Esophagus squamous epithelium (tissue), 5 donors: ENCODE results near the gene DGKK. TPM values are rescaled to one million over a fixed set of nuclear protein-coding genes. Genes with fewer than 3 reads are reported as not detected.

ENCODE experiments used
- DNase-seq: peaks from one replicate; lab custom pipeline; 2025; lab: John Stamatoyannopoulos, UW
- H3K27ac ChIP-seq, 4 donors: fragments of 200-600 bp; sonication (generic); one replicate each; pipeline ENCODE4 v1.5.1; 2016 to 2019; ENCODE audit warnings: mild to moderate bottlenecking in 1 of 4
- H3K27me3 ChIP-seq, 4 donors: fragments of 200-600 bp; sonication (generic); 1 replicate in 3 of 4; 2 replicates in 1 of 4; pipeline versions ENCODE4 v1.5.1 to v1.6.0; 2017 to 2021; ENCODE audit warnings: antibody characterized with exemption in 1 of 4
- H3K36me3 ChIP-seq, 3 donors: fragments of 200-600 bp; sonication (generic); one replicate each; pipeline ENCODE4 v1.5.1; 2016 to 2019
- H3K4me1 ChIP-seq, 3 donors: fragments of 200-600 bp; sonication (generic); one replicate each; pipeline ENCODE4 v1.5.1; 2017 to 2019
- H3K4me3 ChIP-seq, 4 donors: fragments of 200-600 bp; sonication (generic); 1 replicate in 3 of 4; 2 replicates in 1 of 4; pipeline ENCODE4 v1.5.1; 2016 to 2019; ENCODE audit warnings: mild to moderate bottlenecking in 2 of 4, moderate library complexity in 1 of 4
- H3K9me3 ChIP-seq, 3 donors: fragments of 200-600 bp; sonication (generic); one replicate each; pipeline ENCODE4 v1.5.1; 2016 to 2019
- CTCF ChIP-seq, 6 experiments: fragments of 450-650 bp in 4 of 6; fragments of 200-600 bp in 2 of 6; sonication (generic) in 2 of 6; IDR thresholded peaks; one replicate each; pipeline ENCODE4 v1.5.1; 2016 to 2019; ENCODE audit warnings: antibody characterized with exemption in 6 of 6, mild to moderate bottlenecking in 4 of 6, moderate library complexity in 4 of 6
- POLR2A ChIP-seq, 4 donors: fragments of 450-650 bp; IDR thresholded peaks; one replicate each; pipeline ENCODE4 v1.6.1; 2017; ENCODE audit warnings: antibody characterized with exemption in 4 of 4, mild to moderate bottlenecking in 4 of 4, moderate library complexity in 3 of 4
- WGBS, 2 donors: methylation state at CpG; one replicate each; pipeline ENCODE4 v1.1.5; 2018; 5-methylcytosine and 5-hydroxymethylcytosine counted together
- intact Hi-C: fragments of 100-400 bp; cut with DNase I; formaldehyde crosslinking; loops from one replicate; pipeline ENCODE4 v1.15.0; 2022
- total RNA-seq, 4 donors: library from RNA; depleted of rRNA; stranded (reverse); fragments of >200 nt; gene quantifications; one replicate each; pipeline ENCODE4 v1.1.0, GENCODE V29; 2016
- donor health status: DM: yes; HTN: yes; CAD: no.

DGKK gene
- total RNA-seq, 4 donors from 2014 or later = not detected

GRCh38 chrX:50458483-50458882, 12.1 kb downstream of the DGKK start:
- no peak overlapping the region for H3K27ac ChIP-seq
- no peak for DNase-seq
- no peaks in the 10 kb centered on the region for H3K36me3 ChIP-seq
- intact Hi-C loops = no loop called here
- H3K9me3 ChIP-seq = no peaks in the 10 kb centered on the region
- peaks cover 0 to 5% (median 0%) of the 10 kb centered on the region in 4 donors for H3K27me3 ChIP-seq
- TF ChIP-seq POLR2A (IDR thresholded peaks at IDR 0.05) = no peak
- TF ChIP-seq CTCF (IDR thresholded peaks at IDR 0.05) = no peak
- 61 to 93% methylated on average over 3 of the region's 3 CpGs for WGBS, 2 donors
- no peaks in the 10 kb centered on the region for H3K4me1 ChIP-seq
- H3K4me3 ChIP-seq = no peak overlapping the region

GRCh38 chrX:50456712-50457484, 13.7 kb downstream of the DGKK start:
- H3K9me3 ChIP-seq = no peaks in the 10 kb centered on the region
- whole genome bisulfite sequencing, 2 donors = 55 to 80% methylated on average over 5 to 6 of the region's 6 CpGs
- no peaks in the 10 kb centered on the region for H3K36me3 ChIP-seq
- DNase-seq = no peak
- no peak overlapping the region for H3K27ac ChIP-seq
- no peak for TF ChIP-seq CTCF (IDR thresholded peaks at IDR 0.05)
- no peak for TF ChIP-seq POLR2A (IDR thresholded peaks at IDR 0.05)
- H3K27me3 ChIP-seq = no peaks in the 10 kb centered on the region
- no peak overlapping the region for H3K4me3 ChIP-seq
- no peaks in the 10 kb centered on the region for H3K4me1 ChIP-seq
- intact Hi-C loops = no loop called here

- no peak overlapping the region for H3K4me3 ChIP-seq
- TF ChIP-seq CTCF (IDR thresholded peaks at IDR 0.05) (no peak), POLR2A (IDR thresholded peaks at IDR 0.05) (no peak)
- H3K27ac ChIP-seq = no peak overlapping the region
- peaks cover 0 to 4% (median 1%) of the 10 kb centered on the region in 4 donors for H3K27me3 ChIP-seq
- no peaks in the 10 kb centered on the region for H3K36me3 ChIP-seq
- H3K4me1 ChIP-seq = no peaks in the 10 kb centered on the region
- intact Hi-C loops = no loop called here
- no peaks in the 10 kb centered on the region for H3K9me3 ChIP-seq
- no peak for DNase-seq
These were observed 17.8 kb downstream of the DGKK start for GRCh38 chrX:50452782-50453181.

GRCh38 chrX:50450324-50450723, 20.3 kb downstream of the DGKK start:
- intact Hi-C loops = no loop called here
- H3K4me3 ChIP-seq = no peak overlapping the region
- H3K4me1 ChIP-seq = no peaks in the 10 kb centered on the region
- H3K36me3 ChIP-seq = no peaks in the 10 kb centered on the region
- no peak for DNase-seq
- no peaks in the 10 kb centered on the region for H3K9me3 ChIP-seq
- TF ChIP-seq CTCF (IDR thresholded peaks at IDR 0.05) = no peak
- no peak for TF ChIP-seq POLR2A (IDR thresholded peaks at IDR 0.05)
- H3K27me3 ChIP-seq = peaks cover 0 to 4% (median 1%) of the 10 kb centered on the region in 4 donors
- 50 to 55% methylated on average over 1 of the region's 1 CpG for WGBS, 2 donors
- H3K27ac ChIP-seq = no peak overlapping the region

- DNase-seq = no peak
- WGBS, 2 donors = 39 to 75% methylated on average over 2 of the region's 2 CpGs
These were observed 22.1 kb downstream of the DGKK start for GRCh38 chrX:50448565-50448964.

More at GRCh38 chrX:50448565-50448964, 22.1 kb downstream of the DGKK start:
- peaks cover 0 to 4% (median 1%) of the 10 kb centered on the region in 4 donors for H3K27me3 ChIP-seq
- no peak overlapping the region for H3K4me3 ChIP-seq
- no peak overlapping the region for H3K27ac ChIP-seq
- no peaks in the 10 kb centered on the region for H3K36me3 ChIP-seq
- TF ChIP-seq POLR2A (IDR thresholded peaks at IDR 0.05) = no peak
- peak in 2 of 6 experiments; percentile 10 to 38 for TF ChIP-seq CTCF (IDR thresholded peaks at IDR 0.05)
- intact Hi-C loops = no loop called here
- peaks cover 0 to 4% (median 0%) of the 10 kb centered on the region in 3 donors for H3K9me3 ChIP-seq
- H3K4me1 ChIP-seq = no peaks in the 10 kb centered on the region
